ENCODE data around the gene PLGRKT.
"Not testable (repeated sequence)": the region's sequence is repeated elsewhere in the genome, so short reads cannot be mapped to it uniquely, and the experiment has no call there.

Gene PLGRKT

DNA sequence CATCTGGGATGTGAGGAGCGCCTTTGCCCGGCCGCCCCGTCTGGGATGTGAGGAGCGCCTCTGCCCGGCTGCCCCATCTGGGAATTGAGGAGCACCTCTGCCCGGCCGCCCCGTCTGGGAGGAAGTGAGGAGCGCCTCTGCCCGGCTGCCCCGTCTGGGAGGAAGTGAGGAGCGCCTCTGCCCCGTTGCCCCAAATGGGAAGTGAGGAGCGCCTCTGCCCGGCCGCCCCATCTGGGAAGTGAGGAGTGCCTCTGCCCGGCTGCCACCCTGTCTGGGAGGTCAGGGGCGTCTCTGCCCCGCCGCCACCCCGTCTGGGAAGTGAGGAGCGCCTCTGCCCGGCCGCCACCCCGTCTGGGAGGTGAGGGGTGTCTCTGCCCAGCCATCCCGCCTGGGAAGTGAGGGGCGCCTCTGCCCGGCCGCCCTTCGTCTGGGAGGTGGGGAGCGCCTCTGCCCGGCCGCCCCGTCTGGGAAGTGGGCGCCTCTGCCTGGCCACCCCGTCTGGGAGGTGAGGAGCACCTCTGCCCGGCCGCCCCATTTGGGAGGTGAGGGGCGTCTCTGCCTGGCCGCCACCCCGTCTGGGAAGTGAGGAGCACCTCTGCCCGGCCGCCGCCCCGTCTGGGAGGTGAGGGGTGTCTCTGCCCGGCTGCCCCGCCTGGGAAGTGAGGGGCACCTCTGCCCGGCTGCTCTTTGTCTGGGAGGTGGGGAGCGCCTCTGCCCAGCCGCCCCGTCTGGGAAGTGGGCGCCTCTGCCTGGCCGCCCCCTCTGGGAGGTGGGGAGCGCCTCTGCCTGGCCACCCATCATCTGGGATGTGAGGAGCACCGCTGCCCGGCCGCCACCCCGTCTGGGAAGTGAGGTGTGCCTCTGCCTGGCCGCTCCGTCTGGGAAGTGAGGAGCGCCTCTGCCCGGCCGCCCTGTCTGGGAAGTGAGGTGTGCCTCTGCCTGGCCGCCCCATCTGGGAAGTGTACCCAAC is 3.6 kb downstream of the PLGRKT start:
- FAIRE-seq: not testable (repeated sequence)

DNA sequence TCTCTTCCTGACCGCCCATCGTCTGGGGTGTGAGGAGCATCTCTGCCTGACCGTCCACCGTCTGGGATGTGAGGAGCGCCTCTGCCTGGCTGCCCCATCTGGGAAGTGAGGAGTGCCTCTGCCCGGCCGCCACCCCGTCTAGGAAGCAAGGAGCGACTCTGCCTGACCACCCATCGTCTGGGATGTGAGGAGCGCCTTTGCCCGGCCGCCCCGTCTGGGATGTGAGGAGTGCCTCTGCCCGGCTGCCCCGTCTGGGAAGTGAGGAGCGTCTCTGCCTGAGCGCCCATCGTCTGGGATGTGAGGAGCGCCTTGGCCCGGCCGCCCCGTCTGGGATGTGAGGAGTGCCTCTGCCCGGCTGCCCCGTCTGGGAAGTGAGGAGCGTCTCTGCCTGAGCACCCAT is 4.4 kb downstream of the PLGRKT start:
- not testable (repeated sequence) for DNase-seq (ENCODE audit: extremely low spot score, insufficient read length, low read depth); FAIRE-seq

More for the DNA sequence above, 3.6 kb downstream of the PLGRKT start:
- DNase-seq (ENCODE audit: extremely low spot score, insufficient read length, low read depth): not testable (repeated sequence)

DNA sequence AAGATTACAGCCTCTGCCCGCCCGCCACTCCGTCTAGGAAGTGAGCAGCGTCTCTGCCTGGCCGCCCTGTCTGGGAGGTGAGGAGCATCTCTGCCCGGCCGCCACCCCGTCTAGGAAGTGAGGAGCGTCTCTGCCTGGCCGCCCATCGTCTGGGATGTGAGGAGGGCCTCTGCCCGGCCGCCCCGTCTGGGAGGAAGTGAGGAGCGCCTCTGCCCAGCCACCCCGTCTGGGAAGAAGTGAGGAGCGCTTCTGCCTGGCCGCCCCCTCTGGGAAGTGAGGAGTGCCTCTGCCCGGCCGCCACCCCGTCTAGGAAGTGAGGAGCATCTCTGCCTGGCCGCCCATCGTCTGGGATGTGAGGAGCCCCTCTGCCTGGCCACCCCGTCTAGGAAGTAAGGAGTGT is 4.8 kb downstream of the PLGRKT start:
- not testable (repeated sequence) for FAIRE-seq; DNase-seq (ENCODE audit: extremely low spot score, insufficient read length, low read depth)

DNA sequence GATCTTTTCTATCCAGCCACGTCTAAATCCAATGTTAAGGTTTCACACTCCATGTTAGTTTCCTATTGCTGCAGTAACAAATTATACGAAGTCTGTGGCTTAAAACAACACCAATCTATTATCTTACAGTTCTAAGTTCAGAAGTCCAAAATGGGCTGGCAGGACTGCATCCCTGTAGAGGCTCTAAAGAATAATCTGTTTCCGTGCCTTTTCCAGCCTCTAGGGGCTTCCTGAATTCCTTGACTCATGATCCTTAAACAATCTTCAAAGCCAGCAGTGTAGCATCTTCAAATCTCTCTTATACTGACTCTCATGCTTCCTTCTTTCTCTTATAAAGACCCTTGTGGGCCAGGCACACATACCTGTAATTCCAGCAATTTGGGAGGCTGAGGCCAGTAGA is 6.8 kb downstream of the PLGRKT start:
- FAIRE-seq (no peak), DNase-seq (ENCODE audit: extremely low spot score, insufficient read length, low read depth) (no peak)

DNA sequence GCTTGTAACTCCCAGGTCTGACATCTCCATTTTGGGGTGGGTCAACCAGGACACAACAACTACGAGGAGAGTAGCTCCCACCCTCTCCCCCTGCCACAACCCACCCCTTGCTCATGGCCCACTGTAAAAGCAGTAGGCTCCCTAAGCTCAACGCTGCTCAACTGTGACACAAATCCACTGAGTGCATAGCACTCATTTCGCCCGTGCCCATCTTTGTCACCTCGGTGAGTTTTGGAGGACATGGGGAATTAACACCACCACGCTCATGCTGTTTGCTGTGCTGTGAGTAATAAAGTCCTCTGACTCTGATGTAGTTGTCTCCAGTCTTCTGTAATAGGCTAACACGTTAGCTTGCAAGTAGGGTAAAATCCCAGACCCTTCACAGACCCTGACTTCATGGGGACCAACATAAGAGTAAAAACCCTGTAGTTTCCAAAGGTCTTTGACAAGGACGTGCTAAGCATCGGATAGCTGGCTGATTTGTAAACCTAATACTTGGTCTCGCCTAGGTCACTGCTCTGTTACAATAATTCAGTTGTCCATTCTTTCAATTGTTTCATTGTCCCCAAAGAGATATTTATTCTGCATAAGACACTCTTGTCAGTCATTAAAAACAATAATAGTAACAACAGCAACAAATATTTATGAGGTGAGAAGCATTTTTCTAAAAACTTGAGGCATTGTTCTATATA is 7.7 kb downstream of the PLGRKT start:
- no peak for FAIRE-seq
- DNase-seq (ENCODE audit: extremely low spot score, insufficient read length, low read depth): no peak

DNA sequence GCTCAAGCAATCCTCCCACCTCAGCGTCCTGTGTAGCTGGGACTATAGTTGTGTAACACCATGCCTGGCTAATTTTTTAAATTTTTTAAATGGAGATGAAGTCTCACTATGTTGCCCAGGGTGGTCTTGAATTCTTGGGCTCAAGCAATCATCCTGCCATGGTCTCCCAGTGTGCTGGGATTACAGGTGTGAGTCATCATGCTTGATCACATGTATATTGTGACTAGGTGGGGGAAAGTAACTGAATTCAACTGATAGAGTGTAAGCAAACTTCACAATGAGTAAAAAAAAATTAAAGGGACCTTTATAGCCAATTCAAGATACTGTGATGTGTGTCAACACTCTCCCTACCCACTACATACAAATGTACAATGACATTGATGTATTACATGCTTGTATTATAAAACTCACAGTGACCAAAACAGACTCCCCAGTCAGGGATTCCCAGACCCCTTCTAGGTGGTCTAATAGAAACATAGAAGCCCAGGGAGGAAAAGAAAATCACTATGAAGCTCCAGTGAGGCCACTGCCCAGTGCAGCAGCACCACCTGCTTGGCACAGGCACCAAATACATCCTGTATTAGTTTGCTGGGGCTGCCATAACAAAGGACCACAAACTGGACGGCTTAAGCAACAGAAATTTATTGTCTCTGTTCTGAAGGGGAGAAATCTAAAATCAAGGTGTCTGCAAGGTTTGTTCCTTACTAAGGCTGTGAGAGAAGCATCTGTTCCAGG is 8.8 kb downstream of the PLGRKT start:
- DNase-seq (ENCODE audit: extremely low spot score, insufficient read length, low read depth) (no peak), FAIRE-seq (no peak)

DNA sequence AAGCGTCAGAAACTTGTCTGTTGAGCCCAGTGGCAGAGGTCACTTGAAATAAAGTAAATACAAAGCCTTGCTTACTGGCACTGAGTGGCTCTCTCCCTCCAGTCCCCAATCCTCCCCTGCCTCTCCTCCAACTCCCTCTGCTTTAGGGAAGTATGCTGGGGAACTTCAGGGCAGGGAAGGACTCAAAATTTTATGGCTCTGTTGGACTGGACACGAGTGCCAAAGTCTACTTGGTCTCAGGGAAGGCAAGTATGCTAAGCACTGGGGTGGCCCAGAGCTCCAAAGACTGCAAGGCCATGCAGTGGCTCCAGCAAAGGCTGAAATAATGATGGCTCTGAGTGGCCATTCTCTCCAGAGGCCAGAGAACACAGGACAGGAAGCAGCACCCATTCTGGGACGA is 9.6 kb downstream of the PLGRKT start:
- no peak for FAIRE-seq
- DNase-seq (ENCODE audit: extremely low spot score, insufficient read length, low read depth): no peak

DNA sequence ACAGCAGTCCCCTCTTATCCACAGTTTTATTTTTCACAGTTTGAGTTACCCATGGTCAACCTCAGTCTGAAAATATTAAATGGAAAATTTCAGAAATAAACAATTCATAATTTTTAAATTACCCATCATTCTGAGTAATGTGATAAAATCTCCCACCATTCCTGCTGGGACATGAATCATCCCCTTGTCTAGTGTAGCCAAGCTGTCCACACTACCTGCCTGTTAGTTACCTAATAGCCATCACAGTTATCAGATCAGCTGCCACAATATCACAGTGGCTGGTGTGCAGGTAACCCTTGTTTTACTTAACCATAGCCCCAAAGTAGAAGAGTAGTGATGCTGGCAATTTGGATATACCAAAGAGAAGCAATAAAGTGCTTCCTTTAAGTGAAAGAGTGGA is 10.7 kb downstream of the PLGRKT start:
- FAIRE-seq (no peak), DNase-seq (ENCODE audit: extremely low spot score, insufficient read length, low read depth) (no peak)

DNA sequence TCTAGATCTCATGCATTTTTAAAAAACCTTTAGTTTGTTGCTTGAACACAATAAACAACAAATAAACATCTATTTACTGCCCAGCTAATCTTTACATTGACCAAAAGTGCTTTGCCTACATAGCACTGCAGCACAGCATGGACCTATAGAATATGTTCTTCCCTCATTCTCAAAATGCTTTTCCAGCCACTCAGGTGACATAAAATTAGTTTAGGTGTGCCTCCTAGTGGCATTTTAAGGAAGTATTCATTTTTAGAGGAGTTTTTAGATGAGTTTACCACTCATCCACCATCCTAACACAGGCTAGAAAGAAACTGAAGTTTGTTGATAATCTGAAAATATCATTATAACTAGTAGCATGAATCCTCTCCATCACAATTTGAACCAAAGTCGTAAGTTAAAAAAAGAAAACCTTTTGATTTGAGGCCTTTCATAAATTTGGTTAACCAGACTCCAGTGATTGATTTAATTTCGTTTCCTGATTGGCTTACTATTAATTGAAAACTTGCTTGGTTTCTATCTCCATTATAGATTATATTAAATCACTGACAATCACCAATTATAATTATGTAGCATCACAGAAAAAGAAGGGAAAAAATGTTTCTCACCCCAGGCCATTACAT is 12.6 kb downstream of the PLGRKT start:
- DNase-seq (ENCODE audit: extremely low spot score, insufficient read length, low read depth): no peak

DNA sequence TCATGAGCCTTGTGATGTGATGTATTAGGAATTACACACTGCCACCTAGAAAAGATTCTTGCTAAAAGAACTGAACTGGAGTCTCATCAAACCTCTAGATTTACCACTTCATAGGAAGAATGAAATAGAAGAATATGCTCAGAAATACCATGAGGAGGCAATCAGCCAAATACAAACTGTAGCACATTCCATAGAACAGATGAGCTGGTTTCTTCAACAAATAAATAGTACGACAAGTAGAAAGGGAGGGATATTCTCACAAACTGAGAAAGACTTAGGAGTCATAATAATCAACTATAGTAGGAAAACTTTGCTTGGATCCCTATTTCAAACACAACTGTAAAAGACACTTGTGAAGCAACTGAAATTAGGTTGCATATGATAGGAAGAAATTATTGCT is 15.4 kb downstream of the PLGRKT start:
- DNase-seq (ENCODE audit: extremely low spot score, insufficient read length, low read depth) (no peak), FAIRE-seq (no peak)

More for the DNA sequence above, 12.6 kb downstream of the PLGRKT start:
- peak; percentile 63 for FAIRE-seq

DNA sequence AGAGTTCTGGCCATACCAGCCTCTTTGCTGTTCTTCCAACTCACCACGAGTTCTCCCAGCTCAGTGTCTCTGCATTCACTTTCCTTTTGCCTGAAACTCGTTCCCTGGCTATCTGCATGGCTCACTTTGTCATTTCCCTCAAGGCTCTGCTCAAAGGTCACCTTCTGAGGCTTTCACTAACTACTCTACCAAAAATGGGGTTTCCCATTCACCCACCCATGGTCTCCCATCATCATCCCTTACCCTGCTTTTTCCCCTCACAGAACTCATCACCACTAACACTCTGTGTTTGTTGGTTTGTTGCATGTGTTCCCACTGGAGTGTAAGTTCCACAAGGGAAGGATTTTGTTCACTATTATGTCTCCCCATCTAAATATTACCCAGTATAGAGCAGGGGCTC is 16.6 kb downstream of the PLGRKT start:
- FAIRE-seq (no peak), DNase-seq (ENCODE audit: extremely low spot score, insufficient read length, low read depth) (no peak)

DNA sequence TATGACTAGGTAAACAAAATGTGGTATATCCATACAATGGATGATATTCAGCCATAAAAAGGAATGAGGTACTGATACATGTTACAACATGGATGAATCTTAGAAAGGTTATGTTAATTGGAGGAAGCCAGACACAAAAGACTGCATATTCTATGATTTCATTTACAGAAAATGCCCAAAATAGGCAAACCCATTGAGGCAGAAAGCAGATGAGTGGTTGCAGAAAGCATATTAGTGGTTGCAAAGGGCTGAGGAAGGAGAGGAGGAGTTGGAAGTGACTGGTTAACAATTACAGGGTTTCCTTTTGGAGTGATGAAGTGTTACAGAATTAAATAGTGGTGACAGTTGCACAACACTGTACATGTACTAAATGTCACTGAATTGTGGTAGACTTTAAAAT is 17.7 kb downstream of the PLGRKT start:
- DNase-seq (ENCODE audit: extremely low spot score, insufficient read length, low read depth) (no peak), FAIRE-seq (peak; percentile 15)

DNA sequence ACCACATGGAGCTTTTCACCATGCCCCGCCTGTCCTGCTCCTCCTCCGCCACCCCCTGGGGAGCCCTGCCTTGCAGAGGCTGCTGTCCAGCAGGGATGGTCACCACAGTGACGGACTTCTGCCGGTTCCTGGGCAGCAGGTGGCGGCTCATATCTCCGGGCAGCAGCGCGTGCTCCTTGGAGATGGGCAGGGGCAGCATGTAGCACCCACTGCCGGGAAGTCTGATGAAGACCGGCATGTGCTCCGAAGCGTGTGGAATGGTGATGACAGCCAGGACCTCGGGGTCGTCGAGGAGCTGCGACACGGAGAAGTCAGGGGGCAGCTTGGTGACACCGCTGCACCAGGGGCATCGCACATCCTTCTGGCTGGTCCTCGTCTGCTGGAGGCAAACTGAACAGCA is 19.2 kb downstream of the PLGRKT start:
- no peak for DNase-seq (ENCODE audit: extremely low spot score, insufficient read length, low read depth)
- FAIRE-seq: no peak

DNA sequence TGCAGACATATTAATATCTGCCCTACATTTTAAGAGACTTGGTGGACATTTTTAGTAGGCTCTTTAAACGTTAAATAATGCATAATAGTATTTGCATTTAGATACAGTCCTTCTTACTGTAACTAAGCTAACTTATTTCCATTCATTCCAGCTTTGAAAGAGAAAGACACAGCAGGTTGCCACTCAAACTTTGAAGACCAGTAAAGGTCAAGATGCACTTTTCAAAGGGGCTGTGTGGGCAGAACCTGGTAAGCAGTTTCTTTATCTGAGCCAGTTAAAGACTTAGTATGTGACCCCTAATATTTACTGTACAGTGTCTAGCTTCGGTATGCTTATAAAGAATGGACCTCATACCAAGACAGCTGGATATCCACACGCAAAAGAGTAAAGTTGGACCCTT is 20.8 kb downstream of the PLGRKT start:
- DNase-seq (ENCODE audit: extremely low spot score, insufficient read length, low read depth): no peak

DNA sequence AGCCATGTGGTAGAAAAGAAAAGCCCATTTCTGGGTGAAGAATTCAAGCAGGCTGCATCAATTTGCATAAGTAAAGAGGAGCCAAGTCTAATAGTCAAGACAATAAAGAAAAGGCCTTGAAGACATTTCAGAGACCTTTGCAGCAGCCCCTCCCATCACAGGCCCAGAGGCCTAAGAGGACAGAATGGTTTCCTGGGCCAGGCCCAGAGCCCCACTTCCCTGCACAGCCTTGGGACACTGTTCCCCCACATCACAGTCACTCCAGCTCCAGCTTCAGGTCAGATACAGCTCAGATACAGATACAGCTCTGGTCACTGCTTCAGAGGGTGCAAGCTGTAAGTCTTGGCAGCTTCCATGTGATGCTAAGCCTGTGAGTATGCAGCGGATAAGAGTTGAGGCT is 29.1 kb downstream of the PLGRKT start:
- FAIRE-seq: no peak
- DNase-seq (ENCODE audit: extremely low spot score, insufficient read length, low read depth): no peak

More for the DNA sequence above, 20.8 kb downstream of the PLGRKT start:
- no peak for FAIRE-seq

DNA sequence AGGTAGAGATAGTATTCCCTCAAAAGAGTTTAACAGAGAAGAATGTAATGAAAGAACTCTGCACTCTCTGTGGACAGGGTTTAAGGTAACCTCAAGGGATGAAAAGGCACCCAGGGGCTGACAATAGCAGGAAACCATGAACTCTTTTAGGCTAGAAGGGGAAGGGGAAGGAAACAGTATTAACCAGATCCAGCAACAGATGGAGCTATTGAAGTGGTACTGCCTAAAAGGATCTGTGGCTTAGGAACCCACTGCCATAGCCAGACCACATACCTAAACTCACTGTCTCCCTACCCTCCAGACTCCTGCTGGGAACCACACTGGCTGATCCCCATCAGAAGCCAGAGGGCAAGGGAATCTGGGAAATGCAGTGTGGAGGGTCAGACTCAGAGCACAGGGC is 35.5 kb downstream of the PLGRKT start:
- FAIRE-seq (peak; percentile 35), DNase-seq (ENCODE audit: extremely low spot score, insufficient read length, low read depth) (no peak)

DNA sequence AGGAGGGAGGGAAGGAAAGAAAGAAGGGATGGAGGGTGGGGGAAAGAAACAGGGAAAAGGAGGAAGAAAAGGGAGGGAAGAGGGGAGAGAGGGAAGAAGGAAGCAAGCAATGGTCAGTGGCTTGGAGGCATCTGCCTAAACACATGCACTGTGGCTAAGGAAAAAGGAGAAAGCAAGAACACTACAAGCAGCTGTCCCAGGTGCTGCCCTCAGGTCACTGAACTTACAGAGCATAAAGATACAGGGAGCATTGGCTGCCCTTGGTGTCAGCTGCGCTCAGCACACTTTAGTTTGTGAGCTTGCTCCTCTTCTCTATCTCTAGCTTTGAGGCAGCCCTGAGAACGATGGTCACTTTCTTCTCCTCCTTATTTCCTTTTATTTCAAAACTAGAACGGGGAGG is 40.2 kb downstream of the PLGRKT start:
- peak; percentile 5 for FAIRE-seq

DNA sequence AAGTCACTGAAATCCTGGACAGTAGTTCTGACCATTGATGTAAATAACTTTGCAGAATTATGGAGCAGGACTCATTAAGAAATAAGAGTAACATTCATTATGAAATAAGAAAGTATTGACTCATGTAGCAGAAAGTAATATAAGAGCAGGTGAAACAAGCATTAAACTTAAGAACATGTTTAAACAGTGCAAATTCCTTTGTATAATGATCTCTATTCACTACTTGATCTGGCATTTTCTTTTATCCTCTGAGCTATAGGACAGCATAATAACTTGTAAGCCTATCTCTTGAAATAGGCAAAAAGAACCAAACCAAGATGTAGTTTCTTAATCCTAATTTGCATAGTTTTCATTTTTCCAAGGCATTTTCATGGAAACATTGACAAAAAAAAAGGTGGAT is 42.3 kb downstream of the PLGRKT start:
- DNase-seq (ENCODE audit: extremely low spot score, insufficient read length, low read depth): no peak

More for the DNA sequence above, 40.2 kb downstream of the PLGRKT start:
- DNase-seq (ENCODE audit: extremely low spot score, insufficient read length, low read depth): not testable (repeated sequence)

DNA sequence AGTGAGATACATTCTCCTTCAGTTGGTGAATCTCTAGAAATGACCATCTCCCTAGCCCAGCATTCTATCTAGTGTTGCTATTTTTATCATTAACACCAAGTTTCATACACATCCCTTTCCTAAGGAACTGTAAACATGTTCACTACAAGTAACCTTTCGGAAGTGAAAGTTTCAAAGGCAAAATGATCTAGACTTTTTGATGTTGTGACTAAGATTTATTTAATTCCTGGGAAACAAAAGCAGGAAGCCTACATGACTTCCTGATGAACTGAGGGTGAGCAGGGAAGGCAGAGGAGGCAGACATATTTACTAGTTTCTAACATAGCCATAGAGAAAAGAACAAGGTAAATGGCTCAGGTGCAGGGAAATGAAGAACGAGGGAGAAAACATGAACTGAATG is 43.7 kb downstream of the PLGRKT start:
- not testable (repeated sequence) for FAIRE-seq; DNase-seq (ENCODE audit: extremely low spot score, insufficient read length, low read depth)

More for the DNA sequence above, 42.3 kb downstream of the PLGRKT start:
- no peak for FAIRE-seq

DNA sequence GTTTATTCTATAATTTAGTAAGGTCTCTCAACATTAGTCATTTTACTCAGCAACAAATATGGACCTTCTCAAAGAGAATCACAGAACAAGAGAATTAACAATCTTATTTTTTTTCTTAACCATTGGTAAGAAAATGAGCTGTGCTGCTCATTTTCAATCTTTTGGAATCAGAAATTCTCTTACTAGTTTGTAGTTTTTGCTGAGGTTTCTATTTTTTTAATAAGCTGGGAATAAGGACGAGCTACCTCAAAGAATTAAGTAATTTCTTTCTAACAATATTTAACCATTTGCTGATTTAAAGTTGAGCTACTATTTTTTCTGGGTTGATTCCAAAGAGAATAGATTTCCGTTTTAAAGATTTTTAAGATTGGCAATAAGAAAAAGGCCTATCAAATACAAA is 44.2 kb downstream of the PLGRKT start:
- FAIRE-seq (no peak), DNase-seq (ENCODE audit: extremely low spot score, insufficient read length, low read depth) (no peak)
